Pancreas (tissue), 10 donors: ENCODE data around the gene MRPL48. TPM values are rescaled to one million over a fixed set of nuclear protein-coding genes. Genes with fewer than 3 reads are reported as not detected.
A peak's percentile ranks its signal among the peaks of the same experiment; 100 is the strongest.

Experiments used
- ATAC-seq, 4 donors: fragments of 200-7000 bp; cut with Tn5 transposase; one replicate each; pipeline versions ENCODE4 v1.8.0 to v1.9.1; 2020; ENCODE audit warnings: mild to moderate bottlenecking in 4 of 4, moderate library complexity in 4 of 4
- DNase-seq, 6 donors: peaks; one replicate each; pipeline ENCODE4 v3.0.0-alpha.2; 2020
- FAIRE-seq: peaks from 2 replicates; lab custom pipeline; 2012; peaks lifted over from hg19 to GRCh38; lab: Jason Lieb, UNC
- H3K27ac ChIP-seq, 4 donors: fragments of 200-600 bp; sonication (generic); 1 replicate in 3 of 4; 2 replicates in 1 of 4; pipeline versions ENCODE4 v1.5.0 to v1.8.0; 2020
- H3K27me3 ChIP-seq, 4 donors: fragments of 200-600 bp; one replicate each; pipeline ENCODE4 v1.8.0; 2021
- H3K36me3 ChIP-seq, 3 donors: fragments of 200-600 bp; sonication (generic) in 1 of 3; one replicate each; pipeline versions ENCODE4 v1.5.0 to v1.8.0; 2020 to 2021
- H3K4me1 ChIP-seq, 3 donors: fragments of 200-600 bp; one replicate each; pipeline ENCODE4 v1.8.0; 2021
- H3K4me3 ChIP-seq, 4 donors: fragments of 200-600 bp; sonication (generic) in 2 of 4; one replicate each; pipeline versions ENCODE4 v1.5.0 to v1.8.0; 2020 to 2021
- H3K9me3 ChIP-seq, 4 donors: fragments of 200-600 bp; one replicate each; pipeline ENCODE4 v1.8.0; 2021
- CTCF ChIP-seq, 4 donors: fragments of 200-600 bp; sonication (generic) in 3 of 4; IDR thresholded peaks; one replicate each; pipeline versions ENCODE4 v1.5.0 to v1.8.0; 2021; ENCODE audit warnings: antibody characterized with exemption in 4 of 4
- WGBS, 2 donors: extraction: QIAGEN DNeasy Blood & Tissue Kit; methylation state at CpG; one replicate each; pipeline ENCODE4 v1.1.7; 2013; 5-methylcytosine and 5-hydroxymethylcytosine counted together
- intact Hi-C, 3 donors: fragments of 100-400 bp; cut with DNase I; formaldehyde crosslinking; loops; one replicate each; pipeline versions ENCODE4 v1.11.1 to v1.14.2; 2022
- polyA plus RNA-seq, 2 donors: library from polyadenylated mRNA; stranded (reverse); fragments of 200-250 nt; gene quantifications; one replicate each; pipeline ENCODE4 v1.2.3, GENCODE V29; 2013
- total RNA-seq, 6 donors: library from RNA; stranded (reverse); fragmentation: NEBNext Ultra II Directional in 4 of 6; extraction: Animal tissue kit (Norgen Biotek cat#: 25700) in 4 of 6; gene quantifications; one replicate each; pipeline versions ENCODE4 v1.2.1 to v1.2.4, GENCODE V29; 2021 to 2023
- donor health status: healthy with polysubstance abuse.
- donor health status: DM: no; HTN: no; CAD: no; lungs with moderate emphysema.
- donor health status: DM: no; HTN: no; CAD: no.
- donor health status: control.
- donor health status: control.
- donor health status: Bipolar disorder and iron deficiency.
- donor health status: DM: yes; HTN: yes; CAD: no.
- donor health status: DM: no; HTN: no; CAD: no.
- donor health status: DM: no; HTN: no; CAD: no.
- donor health status: DM: yes; HTN: yes; CAD: no.

Gene MRPL48
- total and polyA plus RNA-seq, 8 donors: 11.8 to 22.5 (median 17.5) TPM

GRCh38 chr11:73839123-73839457 is 51.4 kb downstream of the MRPL48 start:
- H3K36me3 ChIP-seq: peaks cover 0 to 3% (median 0%) of the 10 kb centered on the region in 3 donors
- H3K27me3 ChIP-seq: no peaks in the 10 kb centered on the region
- H3K27ac ChIP-seq: no peak overlapping the region
- FAIRE-seq (no peak), DNase-seq (no peak), ATAC-seq (peak in 1 of 4 donors; percentile 73)
- no peaks in the 10 kb centered on the region for H3K9me3 ChIP-seq
- intact Hi-C loops: no loop called here
- no peak for TF ChIP-seq CTCF (IDR thresholded peaks at IDR 0.05)
- no peak overlapping the region for H3K4me3 ChIP-seq
- H3K4me1 ChIP-seq: no peaks in the 10 kb centered on the region

GRCh38 chr11:73851046-73851764 is 63.5 kb downstream of the MRPL48 start:
- Histone ChIP-seq H3K27ac (no peak overlapping the region), H3K4me3 (no peak overlapping the region), H3K36me3 (no peaks in the 10 kb centered on the region), H3K27me3 (no peaks in the 10 kb centered on the region), H3K4me1 (no peaks in the 10 kb centered on the region), H3K9me3 (no peaks in the 10 kb centered on the region)
- no peak for FAIRE-seq
- WGBS, 2 donors: 96 to 98% methylated on average over 3 of the region's 3 CpGs
- no peak for DNase-seq
- ATAC-seq: no peak
- intact Hi-C loops: no loop called here
- TF ChIP-seq CTCF (IDR thresholded peaks at IDR 0.05): no peak

GRCh38 chr11:73852049-73852448 is 64.4 kb downstream of the MRPL48 start:
- Histone ChIP-seq H3K36me3 (no peaks in the 10 kb centered on the region), H3K27ac (no peak overlapping the region), H3K4me3 (no peak overlapping the region), H3K4me1 (no peaks in the 10 kb centered on the region), H3K27me3 (no peaks in the 10 kb centered on the region), H3K9me3 (no peaks in the 10 kb centered on the region)
- ATAC-seq (no peak), FAIRE-seq (no peak), DNase-seq (no peak)
- WGBS, 2 donors: 96% methylated on average over 3 of the region's 3 CpGs
- intact Hi-C loops: no loop called here
- TF ChIP-seq CTCF (IDR thresholded peaks at IDR 0.05): no peak

- H3K27me3 ChIP-seq: no peaks in the 10 kb centered on the region
- no peak for TF ChIP-seq CTCF (IDR thresholded peaks at IDR 0.05)
- ATAC-seq (no peak), DNase-seq (no peak), FAIRE-seq (no peak)
- H3K27ac ChIP-seq: no peak overlapping the region
- H3K9me3 ChIP-seq: no peaks in the 10 kb centered on the region
- intact Hi-C loops: no loop called here
- no peaks in the 10 kb centered on the region for H3K36me3 ChIP-seq
- no peaks in the 10 kb centered on the region for H3K4me1 ChIP-seq
- no peak overlapping the region for H3K4me3 ChIP-seq
- WGBS, 2 donors: 85 to 96% methylated on average over 1 of the region's 1 CpG
Measured at GRCh38 chr11:73854680-73855079, 67.0 kb downstream of the MRPL48 start.

GRCh38 chr11:73856031-73856567 is 68.4 kb downstream of the MRPL48 start:
- H3K4me3 ChIP-seq: no peak overlapping the region
- TF ChIP-seq CTCF (IDR thresholded peaks at IDR 0.05): no peak
- no peaks in the 10 kb centered on the region for H3K36me3 ChIP-seq
- 65 to 71% methylated on average over 1 of the region's 1 CpG for WGBS, 2 donors
- no peaks in the 10 kb centered on the region for H3K27me3 ChIP-seq
- FAIRE-seq (no peak), DNase-seq (no peak), ATAC-seq (no peak)
- no peak overlapping the region for H3K27ac ChIP-seq
- intact Hi-C loops: no loop called here
- no peaks in the 10 kb centered on the region for H3K9me3 ChIP-seq
- H3K4me1 ChIP-seq: no peaks in the 10 kb centered on the region
